A549 (cell line): ENCODE results near the gene PLBD2. TPM values are rescaled to one million over a fixed set of nuclear protein-coding genes. Genes with fewer than 3 reads are reported as not detected.

Experiments
- BHLHE40 ChIP-seq: IDR thresholded peaks from 2 replicates; pipeline ENCODE4 v1.6.1; 2012; ENCODE audit warnings: low read depth, low read length, inconsistent platforms
- CHD2 ChIP-seq: fragments of 150-350 bp; IDR thresholded peaks from 2 replicates; pipeline ENCODE4 v1.6.1; 2014; ENCODE audit warnings: low read length; ENCODE audit not compliant: partially characterized antibody
- EHMT2 ChIP-seq: fragments of 200-600 bp; sonication (generic); IDR thresholded peaks from 2 replicates; pipeline ENCODE4 v1.6.1; 2016; ENCODE audit warnings: antibody characterized with exemption, low read depth, mild to moderate bottlenecking, moderate library complexity
- FOSL2 ChIP-seq, 2 experiments: fragments of 450-650 bp in 1 of 2; fragments of >200 bp in 1 of 2; sonication (Bioruptor Twin) in 1 of 2; formaldehyde crosslinking; IDR thresholded peaks; 2 replicates each; pipeline versions ENCODE4 v1.5.0 to v1.6.1; 2016 to 2020; ENCODE audit warnings: mild to moderate bottlenecking in 1 of 2, moderate library complexity in 1 of 2
- FOXS1 ChIP-seq: fragments of 250-450 bp; sonication (Bioruptor Pico); IDR thresholded peaks from 2 replicates; pipeline ENCODE4 v1.5.0; 2020; ENCODE audit warnings: mild to moderate bottlenecking, moderate library complexity
- GATA3 ChIP-seq: IDR thresholded peaks from 2 replicates; pipeline ENCODE4 v1.6.1; 2012; ENCODE audit warnings: borderline replicate concordance
- HOXB13 ChIP-seq: fragments of 250-450 bp; sonication (Bioruptor Pico); IDR thresholded peaks from 2 replicates; pipeline ENCODE4 v1.5.0; 2020; ENCODE audit warnings: low read depth, mild to moderate bottlenecking, moderate library complexity
- HOXB5 ChIP-seq: fragments of 250-450 bp; sonication (Bioruptor Pico); IDR thresholded peaks from 2 replicates; pipeline ENCODE4 v1.5.0; 2020; ENCODE audit warnings: mild to moderate bottlenecking, moderate library complexity
- JUN ChIP-seq, 2 experiments: fragments of >200 bp; sonication (Bioruptor Twin); formaldehyde crosslinking; IDR thresholded peaks; 2 replicates in 1 of 2; 3 replicates in 1 of 2; pipeline ENCODE4 v1.6.1; 2016 to 2017
- JUNB ChIP-seq: fragments of >200 bp; sonication (Bioruptor Twin); formaldehyde crosslinking; IDR thresholded peaks from 2 replicates; pipeline ENCODE4 v1.6.1; 2016
- KDM1A ChIP-seq: fragments of 200-600 bp; sonication (generic); IDR thresholded peaks from 2 replicates; pipeline ENCODE4 v1.6.1; 2016; ENCODE audit warnings: low read depth, mild to moderate bottlenecking
- POLR2AphosphoS2 ChIP-seq: conservative IDR thresholded peaks from 2 replicates; pipeline ENCODE4 v1.6.1; 2012; ENCODE audit warnings: low read length, improper control_type of control experiment, inconsistent platforms
- RAD21 ChIP-seq, 2 experiments: fragments of >200 bp in 1 of 2; sonication (Bioruptor Twin) in 1 of 2; formaldehyde crosslinking in 1 of 2; IDR thresholded peaks in 1 of 2; conservative IDR thresholded peaks in 1 of 2; 2 replicates in 1 of 2; 3 replicates in 1 of 2; pipeline ENCODE4 v1.6.1; 2012 to 2018; ENCODE audit warnings: inconsistent platforms in 1 of 2
- RARB ChIP-seq: fragments of 250-450 bp; sonication (Bioruptor Pico); IDR thresholded peaks from 2 replicates; pipeline ENCODE4 v1.8.0; 2021; ENCODE audit warnings: mild to moderate bottlenecking, moderate library complexity
- RCOR1 ChIP-seq: fragments of 150-350 bp; IDR thresholded peaks from 2 replicates; pipeline ENCODE4 v1.6.1; 2014; ENCODE audit warnings: antibody characterized with exemption, low read length, low read depth
- TP53 ChIP-seq: fragments of 250-450 bp; sonication (Bioruptor Pico); IDR thresholded peaks from 2 replicates; pipeline ENCODE4 v1.5.0; 2021; ENCODE audit warnings: mild to moderate bottlenecking, moderate library complexity
- ZFP36 ChIP-seq: fragments of 450-650 bp; IDR thresholded peaks from 2 replicates; pipeline ENCODE4 v1.6.1; 2014; ENCODE audit warnings: borderline replicate concordance; ENCODE audit not compliant: partially characterized antibody
- polyA plus RNA-seq, 4 experiments: library from polyadenylated mRNA; depleted of rRNA in 3 of 4; stranded (reverse); fragments of >200 nt; fragmentation: RNase III in 1 of 4; extraction: RNeasy Plus Mini Kit Qiagen cat#74134 plus additional on column Dnase treatment in 1 of 4; gene quantifications; 2 replicates in 3 of 4; 3 replicates in 1 of 4; pipeline ENCODE4 v1.2.3, GENCODE V29; 2011 to 2017
- TF ChIP-seq, protein P1 (sequence below): fragments of 250-450 bp; sonication (Bioruptor Pico); IDR thresholded peaks from 2 replicates; pipeline ENCODE4 v1.5.0; 2020; ENCODE audit warnings: low read depth, mild to moderate bottlenecking, moderate library complexity
- TF ChIP-seq, protein P2 (sequence below): fragments of 450-650 bp; IDR thresholded peaks from 2 replicates; pipeline ENCODE4 v1.6.1; 2014; ENCODE audit warnings: antibody characterized with exemption
- TF ChIP-seq, protein P3 (sequence below): fragments of 150-350 bp; IDR thresholded peaks from 2 replicates; pipeline ENCODE4 v1.6.1; 2014; ENCODE audit warnings: low read depth, mild to moderate bottlenecking, low read length
- TF ChIP-seq, protein P4 (sequence below): fragments of 200-600 bp; sonication (generic); IDR thresholded peaks from 2 replicates; pipeline ENCODE4 v1.6.1; 2016; ENCODE audit warnings: antibody characterized with exemption, mild to moderate bottlenecking, moderate library complexity
- TF ChIP-seq, protein P5 (sequence below): fragments of >200 bp; sonication (Bioruptor Twin); formaldehyde crosslinking; IDR thresholded peaks from 3 replicates; pipeline ENCODE4 v1.6.1; 2016
- TF ChIP-seq, protein P6 (sequence below): IDR thresholded peaks from 2 replicates; pipeline ENCODE4 v1.6.1; 2012; ENCODE audit warnings: low read depth, borderline replicate concordance
- TF ChIP-seq, protein P7 (sequence below): IDR thresholded peaks from 2 replicates; pipeline ENCODE4 v1.6.1; 2012

PLBD2 gene
- polyA plus RNA-seq, 2 of the 4 experiments (the other 2 are of a cell fraction) = 13.2 to 25.9 TPM

DNA sequence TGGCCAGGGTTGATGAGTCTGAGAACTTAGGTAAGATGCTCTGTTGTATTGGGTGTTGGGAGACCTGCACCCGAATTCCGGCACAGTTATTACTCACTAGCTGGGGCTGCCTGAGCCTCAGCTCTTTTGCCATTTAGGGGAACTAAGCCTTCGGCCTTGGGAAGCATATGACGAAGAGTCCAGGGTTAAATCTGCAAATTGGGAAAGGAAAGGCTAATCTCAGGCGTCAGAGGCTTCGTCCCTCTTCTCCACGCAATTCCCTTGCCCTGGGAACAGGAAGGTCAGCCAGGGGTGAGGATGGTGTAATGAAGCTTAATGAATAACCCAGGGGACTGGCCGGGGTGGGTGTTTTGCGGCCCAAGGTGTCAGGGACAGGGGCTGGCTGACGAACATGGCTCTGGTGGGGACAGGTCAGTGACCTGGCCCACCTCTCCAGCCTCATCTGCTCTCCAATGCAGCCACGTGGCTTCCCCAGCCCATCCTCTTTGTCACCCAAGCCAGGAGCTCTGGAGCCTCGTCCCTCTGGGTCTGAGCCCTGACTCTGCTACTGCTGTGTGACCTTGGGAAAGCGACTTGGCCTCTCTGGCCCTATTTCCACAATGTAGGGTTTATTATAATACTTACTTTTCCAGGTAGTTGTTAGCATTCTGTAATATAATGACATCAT, 60.0 kb downstream of the PLBD2 start (continued):
- TF ChIP-seq FOSL2 (IDR thresholded peaks at IDR 0.05) (no peak), FOSL2 (CRISPR knock-in tag; IDR thresholded peaks at IDR 0.05) (peak; percentile 67), KDM1A (no peak), JUNB (no peak), ZFP36 (peak; percentile 78), RAD21 (conservative IDR thresholded peaks at IDR 0.05 in 1 of 2, IDR thresholded peaks at IDR 0.05 in 1 of 2) (no peak), GATA3 (no peak), BHLHE40 (no peak), CHD2 (no peak), EHMT2 (no peak), RCOR1 (no peak), RARB (CRISPR knock-in tag) (peak; percentile 92; the same call in 1 of the 2 replicates), HOXB5 (CRISPR knock-in tag) (peak; percentile 19; the same call in 1 of the 2 replicates), HOXB13 (CRISPR knock-in tag) (peak; percentile 76; the same call in 1 of the 2 replicates), JUN (IDR thresholded peaks at IDR 0.05) (peak in 1 of 2 experiments; percentile 25; a peak in 2 of 5 replicates), TP53 (CRISPR knock-in tag) (no peak), FOXS1 (CRISPR knock-in tag) (no peak), POLR2AphosphoS2 (no peak)
- TF ChIP-seq, protein P1, sequence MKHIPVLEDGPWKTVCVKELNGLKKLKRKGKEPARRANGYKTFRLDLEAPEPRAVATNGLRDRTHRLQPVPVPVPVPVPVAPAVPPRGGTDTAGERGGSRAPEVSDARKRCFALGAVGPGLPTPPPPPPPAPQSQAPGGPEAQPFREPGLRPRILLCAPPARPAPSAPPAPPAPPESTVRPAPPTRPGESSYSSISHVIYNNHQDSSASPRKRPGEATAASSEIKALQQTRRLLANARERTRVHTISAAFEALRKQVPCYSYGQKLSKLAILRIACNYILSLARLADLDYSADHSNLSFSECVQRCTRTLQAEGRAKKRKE (CRISPR knock-in tag) = no peak
- TF ChIP-seq, protein P2, sequence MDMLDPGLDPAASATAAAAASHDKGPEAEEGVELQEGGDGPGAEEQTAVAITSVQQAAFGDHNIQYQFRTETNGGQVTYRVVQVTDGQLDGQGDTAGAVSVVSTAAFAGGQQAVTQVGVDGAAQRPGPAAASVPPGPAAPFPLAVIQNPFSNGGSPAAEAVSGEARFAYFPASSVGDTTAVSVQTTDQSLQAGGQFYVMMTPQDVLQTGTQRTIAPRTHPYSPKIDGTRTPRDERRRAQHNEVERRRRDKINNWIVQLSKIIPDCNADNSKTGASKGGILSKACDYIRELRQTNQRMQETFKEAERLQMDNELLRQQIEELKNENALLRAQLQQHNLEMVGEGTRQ = 0 out of 2 replicates have a peak, but pooled peaks have one; percentile 13
- TF ChIP-seq, protein P3, sequence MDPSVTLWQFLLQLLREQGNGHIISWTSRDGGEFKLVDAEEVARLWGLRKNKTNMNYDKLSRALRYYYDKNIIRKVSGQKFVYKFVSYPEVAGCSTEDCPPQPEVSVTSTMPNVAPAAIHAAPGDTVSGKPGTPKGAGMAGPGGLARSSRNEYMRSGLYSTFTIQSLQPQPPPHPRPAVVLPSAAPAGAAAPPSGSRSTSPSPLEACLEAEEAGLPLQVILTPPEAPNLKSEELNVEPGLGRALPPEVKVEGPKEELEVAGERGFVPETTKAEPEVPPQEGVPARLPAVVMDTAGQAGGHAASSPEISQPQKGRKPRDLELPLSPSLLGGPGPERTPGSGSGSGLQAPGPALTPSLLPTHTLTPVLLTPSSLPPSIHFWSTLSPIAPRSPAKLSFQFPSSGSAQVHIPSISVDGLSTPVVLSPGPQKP = no peak
- TF ChIP-seq, protein P4, sequence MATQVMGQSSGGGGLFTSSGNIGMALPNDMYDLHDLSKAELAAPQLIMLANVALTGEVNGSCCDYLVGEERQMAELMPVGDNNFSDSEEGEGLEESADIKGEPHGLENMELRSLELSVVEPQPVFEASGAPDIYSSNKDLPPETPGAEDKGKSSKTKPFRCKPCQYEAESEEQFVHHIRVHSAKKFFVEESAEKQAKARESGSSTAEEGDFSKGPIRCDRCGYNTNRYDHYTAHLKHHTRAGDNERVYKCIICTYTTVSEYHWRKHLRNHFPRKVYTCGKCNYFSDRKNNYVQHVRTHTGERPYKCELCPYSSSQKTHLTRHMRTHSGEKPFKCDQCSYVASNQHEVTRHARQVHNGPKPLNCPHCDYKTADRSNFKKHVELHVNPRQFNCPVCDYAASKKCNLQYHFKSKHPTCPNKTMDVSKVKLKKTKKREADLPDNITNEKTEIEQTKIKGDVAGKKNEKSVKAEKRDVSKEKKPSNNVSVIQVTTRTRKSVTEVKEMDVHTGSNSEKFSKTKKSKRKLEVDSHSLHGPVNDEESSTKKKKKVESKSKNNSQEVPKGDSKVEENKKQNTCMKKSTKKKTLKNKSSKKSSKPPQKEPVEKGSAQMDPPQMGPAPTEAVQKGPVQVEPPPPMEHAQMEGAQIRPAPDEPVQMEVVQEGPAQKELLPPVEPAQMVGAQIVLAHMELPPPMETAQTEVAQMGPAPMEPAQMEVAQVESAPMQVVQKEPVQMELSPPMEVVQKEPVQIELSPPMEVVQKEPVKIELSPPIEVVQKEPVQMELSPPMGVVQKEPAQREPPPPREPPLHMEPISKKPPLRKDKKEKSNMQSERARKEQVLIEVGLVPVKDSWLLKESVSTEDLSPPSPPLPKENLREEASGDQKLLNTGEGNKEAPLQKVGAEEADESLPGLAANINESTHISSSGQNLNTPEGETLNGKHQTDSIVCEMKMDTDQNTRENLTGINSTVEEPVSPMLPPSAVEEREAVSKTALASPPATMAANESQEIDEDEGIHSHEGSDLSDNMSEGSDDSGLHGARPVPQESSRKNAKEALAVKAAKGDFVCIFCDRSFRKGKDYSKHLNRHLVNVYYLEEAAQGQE = no peak
- TF ChIP-seq, protein P5, sequence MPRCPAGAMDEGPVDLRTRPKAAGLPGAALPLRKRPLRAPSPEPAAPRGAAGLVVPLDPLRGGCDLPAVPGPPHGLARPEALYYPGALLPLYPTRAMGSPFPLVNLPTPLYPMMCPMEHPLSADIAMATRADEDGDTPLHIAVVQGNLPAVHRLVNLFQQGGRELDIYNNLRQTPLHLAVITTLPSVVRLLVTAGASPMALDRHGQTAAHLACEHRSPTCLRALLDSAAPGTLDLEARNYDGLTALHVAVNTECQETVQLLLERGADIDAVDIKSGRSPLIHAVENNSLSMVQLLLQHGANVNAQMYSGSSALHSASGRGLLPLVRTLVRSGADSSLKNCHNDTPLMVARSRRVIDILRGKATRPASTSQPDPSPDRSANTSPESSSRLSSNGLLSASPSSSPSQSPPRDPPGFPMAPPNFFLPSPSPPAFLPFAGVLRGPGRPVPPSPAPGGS = no peak
- TF ChIP-seq, protein P6, sequence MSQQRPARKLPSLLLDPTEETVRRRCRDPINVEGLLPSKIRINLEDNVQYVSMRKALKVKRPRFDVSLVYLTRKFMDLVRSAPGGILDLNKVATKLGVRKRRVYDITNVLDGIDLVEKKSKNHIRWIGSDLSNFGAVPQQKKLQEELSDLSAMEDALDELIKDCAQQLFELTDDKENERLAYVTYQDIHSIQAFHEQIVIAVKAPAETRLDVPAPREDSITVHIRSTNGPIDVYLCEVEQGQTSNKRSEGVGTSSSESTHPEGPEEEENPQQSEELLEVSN = no peak
- TF ChIP-seq, protein P7, sequence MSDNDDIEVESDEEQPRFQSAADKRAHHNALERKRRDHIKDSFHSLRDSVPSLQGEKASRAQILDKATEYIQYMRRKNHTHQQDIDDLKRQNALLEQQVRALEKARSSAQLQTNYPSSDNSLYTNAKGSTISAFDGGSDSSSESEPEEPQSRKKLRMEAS = peak; percentile 72
